Tibial artery (tissue), 4 donors: ENCODE measurements around the gene MT1H.
A peak's percentile ranks its signal among the peaks of the same experiment; 100 is the strongest.

Experiments
- DNase-seq, 2 donors: peaks; one replicate each; pipeline ENCODE4 v3.0.0-alpha.2; 2019
- H3K27ac ChIP-seq, 2 donors: fragments of 200-600 bp; sonication (generic) in 1 of 2; 1 replicate in 1 of 2; 2 replicates in 1 of 2; pipeline ENCODE4 v1.5.1; 2018 to 2019; ENCODE audit warnings: mild to moderate bottlenecking in 1 of 2
- H3K27me3 ChIP-seq, 2 donors: fragments of 200-600 bp; sonication (generic) in 1 of 2; one replicate each; pipeline versions ENCODE4 v1.5.1 to v1.6.0; 2016 to 2019
- H3K36me3 ChIP-seq, 3 donors: fragments of 200-600 bp; sonication (generic) in 2 of 3; one replicate each; pipeline ENCODE4 v1.5.1; 2016 to 2019; ENCODE audit warnings: mild to moderate bottlenecking in 2 of 3
- H3K4me1 ChIP-seq, 4 donors: fragments of 200-600 bp; sonication (generic) in 2 of 4; 1 replicate in 3 of 4; 2 replicates in 1 of 4; pipeline ENCODE4 v1.5.1; 2016 to 2019
- H3K4me3 ChIP-seq, 2 donors: fragments of 200-600 bp; sonication (generic) in 1 of 2; 1 replicate in 1 of 2; 2 replicates in 1 of 2; pipeline ENCODE4 v1.5.1; 2018 to 2019; ENCODE audit warnings: mild to moderate bottlenecking in 2 of 2
- H3K9me3 ChIP-seq, 3 donors: fragments of 200-600 bp; sonication (generic) in 1 of 3; one replicate each; pipeline ENCODE4 v1.5.1; 2016 to 2019
- CTCF ChIP-seq, 2 experiments: fragments of 200-600 bp in 1 of 2; fragments of 450-650 bp in 1 of 2; IDR thresholded peaks; one replicate each; pipeline ENCODE4 v1.5.1; 2017 to 2019; ENCODE audit warnings: antibody characterized with exemption in 2 of 2, mild to moderate bottlenecking in 1 of 2, moderate library complexity in 1 of 2
- intact Hi-C: fragments of 100-400 bp; cut with DNase I; formaldehyde crosslinking; loops from one replicate; pipeline ENCODE4 v1.15.0; 2023; ENCODE audit warnings: low total_unique reads

The MT1H gene

GRCh38 chr16:56652600-56652999 is 17.0 kb upstream of the MT1H start:
- no peaks in the 10 kb centered on the region for H3K9me3 ChIP-seq
- H3K27me3 ChIP-seq = peaks cover 0 to 24% of the 10 kb centered on the region in 2 donors
- H3K27ac ChIP-seq = no peak overlapping the region
- no peak for TF ChIP-seq CTCF (IDR thresholded peaks at IDR 0.05)
- intact Hi-C loops = no loop called here
- H3K4me3 ChIP-seq = no peak overlapping the region
- H3K4me1 ChIP-seq = peaks cover 0 to 5% (median 2%) of the 10 kb centered on the region in 4 donors
- no peak for DNase-seq
- no peaks in the 10 kb centered on the region for H3K36me3 ChIP-seq

- no peak for TF ChIP-seq CTCF (IDR thresholded peaks at IDR 0.05)
- intact Hi-C loops = no loop called here
- Histone ChIP-seq H3K27ac (no peak overlapping the region), H3K9me3 (no peaks in the 10 kb centered on the region), H3K4me1 (peaks cover 0 to 11% (median 5%) of the 10 kb centered on the region in 4 donors), H3K4me3 (no peak overlapping the region), H3K36me3 (no peaks in the 10 kb centered on the region), H3K27me3 (peaks cover 0 to 23% of the 10 kb centered on the region in 2 donors)
- no peak for DNase-seq
Measured at GRCh38 chr16:56653218-56653617, 16.4 kb upstream of the MT1H start.

GRCh38 chr16:56657555-56658326 is 11.9 kb upstream of the MT1H start, which contains the start of gene MT1F:
TSS of gene MT1F (plus strand) at chr16:56657959. CDS start at chr16:56658059, 100 bp downstream.
- peak; percentile 73 to 85 for DNase-seq
- intact Hi-C loops = no loop called here
- Histone ChIP-seq H3K4me1 (peaks cover 0 to 24% (median 11%) of the 10 kb centered on the region in 4 donors), H3K27me3 (peaks cover 0 to 40% of the 10 kb centered on the region in 2 donors), H3K36me3 (no peaks in the 10 kb centered on the region), H3K9me3 (no peaks in the 10 kb centered on the region), H3K4me3 (peak within 1 kb of the TSS; percentile 45 to 59), H3K27ac (no peak within 1 kb of the TSS)
- no peak for TF ChIP-seq CTCF (IDR thresholded peaks at IDR 0.05)

- peak in 1 of 2 donors; percentile 82 for DNase-seq
- no peak overlapping the region for H3K27ac ChIP-seq
- H3K4me1 ChIP-seq = peaks cover 0 to 29% (median 16%) of the 10 kb centered on the region in 4 donors
- H3K27me3 ChIP-seq = peaks cover 0 to 46% of the 10 kb centered on the region in 2 donors
- intact Hi-C loops = no loop called here
- no peak for TF ChIP-seq CTCF (IDR thresholded peaks at IDR 0.05)
- no peaks in the 10 kb centered on the region for H3K9me3 ChIP-seq
- H3K4me3 ChIP-seq = peak overlapping the region; percentile 45 to 59
- H3K36me3 ChIP-seq = no peaks in the 10 kb centered on the region
Measured at GRCh38 chr16:56658327-56658875, 11.2 kb upstream of the MT1H start.

- Histone ChIP-seq H3K36me3 (no peaks in the 10 kb centered on the region), H3K27ac (no peak overlapping the region), H3K4me3 (no peak overlapping the region), H3K27me3 (peaks cover 0 to 79% of the 10 kb centered on the region in 2 donors), H3K9me3 (no peaks in the 10 kb centered on the region), H3K4me1 (peaks cover 0 to 28% (median 15%) of the 10 kb centered on the region in 4 donors)
- no peak for DNase-seq
- intact Hi-C loops = no loop called here
- TF ChIP-seq CTCF (IDR thresholded peaks at IDR 0.05) = no peak
Measured at GRCh38 chr16:56662357-56663354, 7.0 kb upstream of the MT1H start.
